ENCODE results near the gene ENOX1.

Gene ENOX1

DNA sequence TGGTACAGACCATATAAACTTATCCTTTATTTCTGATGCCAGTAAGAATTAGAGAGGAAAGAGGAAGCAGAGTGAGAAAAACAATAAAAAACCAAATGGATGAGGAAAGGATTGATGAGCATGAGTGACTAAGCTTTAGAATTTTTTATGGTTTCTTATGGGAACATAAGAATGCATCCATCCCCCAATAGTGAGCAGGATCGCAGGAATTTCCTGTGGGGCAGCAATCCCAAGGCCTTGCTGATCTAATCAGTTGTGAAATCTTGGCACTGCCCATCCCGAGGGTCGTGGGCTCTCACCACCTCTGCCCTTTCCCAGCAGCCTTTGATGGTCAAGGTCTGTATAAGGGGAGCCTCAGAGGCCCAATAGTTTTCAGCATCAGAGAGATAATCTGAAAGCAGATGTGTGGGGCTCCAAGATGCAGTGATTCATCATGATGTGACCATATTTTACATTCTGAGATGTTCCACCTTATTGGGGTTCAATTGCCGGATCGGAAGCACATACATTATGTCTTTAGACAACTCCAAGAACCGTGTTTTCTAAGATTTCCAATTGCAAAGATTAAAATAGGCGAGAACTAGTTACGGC, 541.3 kb downstream of the ENOX1 start:
- H3K4me3 ChIP-seq (ENCODE audit: low read depth, low read length), result no peak overlapping the region
- DNase-seq (ENCODE audit: low read depth), result no peak
- TF ChIP-seq, protein P1, sequence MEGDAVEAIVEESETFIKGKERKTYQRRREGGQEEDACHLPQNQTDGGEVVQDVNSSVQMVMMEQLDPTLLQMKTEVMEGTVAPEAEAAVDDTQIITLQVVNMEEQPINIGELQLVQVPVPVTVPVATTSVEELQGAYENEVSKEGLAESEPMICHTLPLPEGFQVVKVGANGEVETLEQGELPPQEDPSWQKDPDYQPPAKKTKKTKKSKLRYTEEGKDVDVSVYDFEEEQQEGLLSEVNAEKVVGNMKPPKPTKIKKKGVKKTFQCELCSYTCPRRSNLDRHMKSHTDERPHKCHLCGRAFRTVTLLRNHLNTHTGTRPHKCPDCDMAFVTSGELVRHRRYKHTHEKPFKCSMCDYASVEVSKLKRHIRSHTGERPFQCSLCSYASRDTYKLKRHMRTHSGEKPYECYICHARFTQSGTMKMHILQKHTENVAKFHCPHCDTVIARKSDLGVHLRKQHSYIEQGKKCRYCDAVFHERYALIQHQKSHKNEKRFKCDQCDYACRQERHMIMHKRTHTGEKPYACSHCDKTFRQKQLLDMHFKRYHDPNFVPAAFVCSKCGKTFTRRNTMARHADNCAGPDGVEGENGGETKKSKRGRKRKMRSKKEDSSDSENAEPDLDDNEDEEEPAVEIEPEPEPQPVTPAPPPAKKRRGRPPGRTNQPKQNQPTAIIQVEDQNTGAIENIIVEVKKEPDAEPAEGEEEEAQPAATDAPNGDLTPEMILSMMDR (IDR thresholded peaks at IDR 0.05; ENCODE audit: control insufficient read depth, extremely low read depth, insufficient read depth), result no peak

DNA sequence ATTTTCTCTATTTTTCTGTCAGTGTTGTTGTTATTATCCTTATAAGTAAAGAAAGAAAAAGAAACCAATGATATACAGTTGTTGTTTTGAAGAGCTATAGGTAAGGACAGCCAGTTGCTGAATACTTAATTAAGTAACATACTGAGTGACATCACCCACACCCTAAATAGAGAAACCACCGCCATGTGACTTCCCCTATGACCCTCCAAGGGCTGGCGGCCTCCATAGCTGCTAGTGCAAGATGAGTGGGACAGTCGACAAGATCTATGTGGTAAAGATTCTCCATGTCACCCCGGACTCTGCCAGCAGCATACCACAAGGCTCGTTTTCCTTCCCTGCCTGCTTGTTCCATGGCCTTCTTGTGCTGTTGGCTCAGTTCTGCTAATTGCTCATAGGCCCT, 542.3 kb downstream of the ENOX1 start:
- no peak overlapping the region for H3K4me3 ChIP-seq (ENCODE audit: low read depth, low read length)
- no peak for DNase-seq (ENCODE audit: low read depth)
- TF ChIP-seq, protein P1 (IDR thresholded peaks at IDR 0.05; ENCODE audit: control insufficient read depth, extremely low read depth, insufficient read depth), result no peak

DNA sequence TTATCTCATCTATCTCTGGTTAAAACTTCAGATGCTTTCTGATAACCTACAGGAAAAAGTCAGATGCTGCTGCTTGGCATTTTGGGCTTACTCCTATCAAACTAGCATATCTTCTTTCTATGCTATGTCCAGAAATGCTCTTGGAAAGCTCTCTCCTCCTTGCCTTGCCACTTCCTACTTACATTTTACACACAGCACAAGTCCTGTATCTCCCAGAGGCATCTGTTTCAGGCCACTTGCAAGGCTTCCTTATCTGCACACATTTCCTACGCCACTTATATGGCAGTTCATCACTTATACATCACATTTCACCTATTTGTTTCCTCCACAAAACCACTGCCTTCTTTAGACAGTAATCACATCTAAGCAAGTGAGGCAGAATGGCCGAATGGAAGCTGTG, 543.1 kb downstream of the ENOX1 start:
- no peak overlapping the region for H3K4me3 ChIP-seq (ENCODE audit: low read depth, low read length)
- TF ChIP-seq, protein P1 (IDR thresholded peaks at IDR 0.05; ENCODE audit: control insufficient read depth, extremely low read depth, insufficient read depth), result no peak
- no peak for DNase-seq (ENCODE audit: low read depth)

DNA sequence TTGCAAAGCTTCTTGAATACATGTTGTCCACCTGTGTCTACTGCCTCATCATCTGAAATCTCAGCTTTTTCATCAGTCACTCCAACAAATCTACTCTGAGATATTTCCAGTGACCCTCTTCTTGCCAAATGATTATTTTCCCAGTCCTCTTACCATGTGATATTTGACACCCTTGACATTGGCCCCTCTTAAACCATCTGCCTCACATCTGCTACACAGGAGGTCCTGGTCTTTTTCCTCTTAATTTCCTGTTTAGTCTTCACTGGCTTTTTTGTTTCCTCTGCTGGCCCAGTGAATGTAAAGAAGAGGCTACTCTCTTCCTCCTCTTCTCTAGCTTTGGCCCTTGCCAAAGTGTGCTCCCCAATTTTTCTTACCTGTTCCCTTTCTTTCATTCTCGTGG, 544.7 kb downstream of the ENOX1 start:
- DNase-seq (ENCODE audit: low read depth), result no peak
- TF ChIP-seq, protein P1 (IDR thresholded peaks at IDR 0.05; ENCODE audit: control insufficient read depth, extremely low read depth, insufficient read depth), result no peak

DNA sequence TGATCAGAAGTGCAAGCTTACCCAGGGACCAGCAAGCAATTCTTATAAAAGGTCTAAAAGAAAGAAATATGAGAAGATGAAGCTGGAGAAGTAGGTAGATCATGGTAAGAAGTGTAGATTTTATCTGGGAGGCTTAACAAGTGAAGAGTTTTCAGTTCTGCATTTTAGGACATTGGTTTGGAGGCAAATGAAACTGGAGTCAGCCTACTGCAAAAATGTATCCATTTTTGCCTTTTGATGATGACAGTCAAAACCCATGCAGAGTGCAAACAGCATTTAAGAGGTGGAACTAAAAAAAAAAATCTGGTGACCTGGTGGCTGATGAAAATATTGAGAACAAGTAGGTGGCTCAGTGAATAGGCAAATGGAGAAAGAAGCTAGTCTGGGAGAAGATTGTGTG, 546.5 kb downstream of the ENOX1 start:
- no peak overlapping the region for H3K4me3 ChIP-seq (ENCODE audit: low read depth, low read length)
- DNase-seq (ENCODE audit: low read depth), result no peak
- TF ChIP-seq, protein P1 (IDR thresholded peaks at IDR 0.05; ENCODE audit: control insufficient read depth, extremely low read depth, insufficient read depth), result no peak

More for the DNA sequence above, 544.7 kb downstream of the ENOX1 start:
- H3K4me3 ChIP-seq (ENCODE audit: low read depth, low read length), result no peak overlapping the region

DNA sequence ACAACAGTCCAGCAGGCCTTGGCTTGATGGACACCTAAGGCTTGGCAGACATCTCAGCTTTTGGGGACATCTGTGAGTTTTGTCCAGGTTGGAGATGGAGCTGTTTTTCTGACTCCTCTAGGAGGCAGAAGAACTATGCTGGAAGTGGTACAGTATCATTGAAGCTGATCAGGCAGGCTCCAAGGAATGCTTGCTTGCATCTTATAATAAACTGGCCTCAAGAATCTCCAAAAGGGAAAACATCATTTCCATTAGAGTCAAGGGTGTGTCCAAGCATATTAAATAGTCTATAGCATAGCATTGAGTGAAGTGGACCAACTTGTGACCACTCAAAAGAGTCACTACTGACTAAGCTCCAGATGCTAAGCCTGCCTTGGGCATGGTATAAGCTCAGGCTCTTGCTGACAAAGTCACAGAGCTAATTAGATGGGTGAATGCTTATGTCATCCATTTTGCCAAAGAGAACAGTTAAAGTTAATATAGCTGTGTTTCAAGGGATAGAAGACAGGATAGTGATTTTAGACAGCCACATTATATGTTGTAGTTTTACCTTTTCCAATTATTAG, 547.4 kb downstream of the ENOX1 start:
- no peak overlapping the region for H3K4me3 ChIP-seq (ENCODE audit: low read depth, low read length)
- no peak for DNase-seq (ENCODE audit: low read depth)
- TF ChIP-seq, protein P1 (IDR thresholded peaks at IDR 0.05; ENCODE audit: control insufficient read depth, extremely low read depth, insufficient read depth), result no peak
